HG03460 (cell line): ENCODE results near the gene ZGPAT.

Experiments used
- ATAC-seq: cut with Tn5 transposase; IDR thresholded peaks from one replicate; pipeline ENCODE4 v1.9.1; 2021; ENCODE audit not compliant: unreplicated experiment

Gene ZGPAT

GRCh38 chr20:63678667-63679465 lies 29.0 kb upstream of the ZGPAT start:
- no peak for ATAC-seq

GRCh38 chr20:63679799-63680305 lies 28.0 kb upstream of the ZGPAT start:
- no peak for ATAC-seq

GRCh38 chr20:63680427-63680826 lies 27.4 kb upstream of the ZGPAT start:
- no peak for ATAC-seq

GRCh38 chr20:63680857-63681608 lies 26.8 kb upstream of the ZGPAT start:
- ATAC-seq: no peak

GRCh38 chr20:63681609-63682142 lies 26.2 kb upstream of the ZGPAT start:
- no peak for ATAC-seq

- ATAC-seq: no peak
These were observed 25.3 kb upstream of the ZGPAT start for GRCh38 chr20:63682384-63683139.

GRCh38 chr20:63685269-63686026 lies 22.4 kb upstream of the ZGPAT start:
- ATAC-seq: no peak

GRCh38 chr20:63686094-63686491 lies 21.7 kb upstream of the ZGPAT start:
- no peak for ATAC-seq

GRCh38 chr20:63686492-63687321 lies 21.1 kb upstream of the ZGPAT start:
- ATAC-seq: no peak

GRCh38 chr20:63687419-63688178 lies 20.2 kb upstream of the ZGPAT start:
- ATAC-seq: no peak

GRCh38 chr20:63688228-63689045 lies 19.4 kb upstream of the ZGPAT start:
- no peak for ATAC-seq

- no peak for ATAC-seq
These were observed 18.5 kb upstream of the ZGPAT start for GRCh38 chr20:63689046-63690002.

GRCh38 chr20:63690003-63690897 lies 17.6 kb upstream of the ZGPAT start:
- no peak for ATAC-seq

GRCh38 chr20:63690898-63691710 lies 16.7 kb upstream of the ZGPAT start:
- no peak for ATAC-seq
